K562 (cell line): ENCODE measurements around the gene TBCCD1. TPM values are rescaled to one million over a fixed set of nuclear protein-coding genes. Genes with fewer than 3 reads are reported as not detected.
A peak's percentile ranks its signal among the peaks of the same experiment; 100 is the strongest.

Experiments
- ATAC-seq: fragments of 200-7000 bp; cut with Tn5 transposase; 3 replicates; pipeline ENCODE4 v1.9.1; 2020; ENCODE audit warnings: moderate library complexity
- BruUV-seq: library from RNA; stranded (reverse); fragments of 400-500 nt; replicated peaks from 2 replicates; lab custom pipeline; 2021; lab: Mats Ljungman, UMichigan
- CTCF ChIA-PET: fragments of 300-600 bp; formaldehyde crosslinking; extraction: SDS; loops from one replicate; lab custom pipeline; 2021; ENCODE audit warnings: low intra/inter-chr PET ratio; lab: Yijun Ruan, JAX
- POLR2A ChIA-PET: fragments of 300-600, 350-650 bp; sonication (Branson Sonifier 250); formaldehyde crosslinking; extraction: SDS; loops from one replicate; lab custom pipeline; 2021; ENCODE audit warnings: antibody characterized with exemption, inconsistent platforms; lab: Yijun Ruan, JAX
- DNase-seq, 4 experiments: peaks; one replicate each; pipeline versions ENCODE4 v3.0.0 to v3.0.0-alpha.2; 2011 to 2018; ENCODE audit warnings: low spot score in 3 of 4, mixed read lengths in 3 of 4; ENCODE audit errors: extremely low read depth in 1 of 4
- FAIRE-seq: peaks from 2 replicates; lab custom pipeline; 2011; peaks lifted over from hg19 to GRCh38; lab: Jason Lieb, UNC
- H2AFZ ChIP-seq: 2 replicates; pipeline ENCODE4 v1.6.0; 2011; ENCODE audit warnings: low read depth, low read length, control low read depth, inconsistent platforms
- H3K27ac ChIP-seq: fragments of 200-600 bp; 3 replicates; pipeline ENCODE4 v1.8.0; 2011; ENCODE audit warnings: low read depth, mild to moderate bottlenecking, control low read depth, inconsistent platforms, low read length, moderate library complexity, mixed read lengths; ENCODE audit errors: extremely low read depth
- H3K27me3 ChIP-seq, 2 experiments: fragments of 300-600 bp in 1 of 2; 2 replicates in 1 of 2; 3 replicates in 1 of 2; pipeline versions ENCODE4 v1.6.0 to v1.8.0; 2011; ENCODE audit warnings: inconsistent platforms in 2 of 2, low read length in 2 of 2, mild to moderate bottlenecking in 1 of 2, mixed read lengths in 1 of 2, moderate library complexity in 1 of 2; ENCODE audit not compliant: control insufficient read depth in 2 of 2, insufficient read depth in 2 of 2
- H3K36me3 ChIP-seq: fragments of 300-600 bp; 3 replicates; pipeline ENCODE4 v1.8.0; 2011; ENCODE audit warnings: mild to moderate bottlenecking, low read length, inconsistent platforms; ENCODE audit not compliant: control insufficient read depth, insufficient read depth
- H3K4me1 ChIP-seq, 2 experiments: fragments of 200-600 bp in 1 of 2; replicated peaks in 1 of 2; 2 replicates in 1 of 2; 3 replicates in 1 of 2; pipeline versions ENCODE4 v1.5.1 to v1.8.0; 2011; ENCODE audit warnings: inconsistent platforms in 2 of 2, low read length in 2 of 2, mild to moderate bottlenecking in 1 of 2, mixed read lengths in 1 of 2, moderate library complexity in 1 of 2; ENCODE audit not compliant: control insufficient read depth in 2 of 2, insufficient read depth in 2 of 2
- H3K4me2 ChIP-seq: 2 replicates; pipeline ENCODE4 v1.6.1; 2011; ENCODE audit warnings: low read length, control low read depth, inconsistent platforms, mixed read lengths; ENCODE audit not compliant: insufficient read depth
- H3K4me3 ChIP-seq: fragments of 200-600 bp; sonication (generic), shearing (Covaris generic); 2 replicates; pipeline ENCODE4 v1.5.1; 2016; ENCODE audit warnings: control low read depth, inconsistent platforms
- H3K79me2 ChIP-seq: fragments of 200-600 bp; 3 replicates; pipeline ENCODE4 v1.8.0; 2011; ENCODE audit warnings: low read length, inconsistent platforms; ENCODE audit not compliant: control insufficient read depth, insufficient read depth
- H3K9ac ChIP-seq, 2 experiments: 2 replicates each; pipeline versions ENCODE4 v1.6.0 to v1.6.1; 2011; ENCODE audit warnings: low read depth in 2 of 2, low read length in 2 of 2, control low read depth in 1 of 2, inconsistent platforms in 1 of 2, mild to moderate bottlenecking in 1 of 2, mixed read lengths in 1 of 2; ENCODE audit not compliant: insufficient read depth in 1 of 2
- H3K9me1 ChIP-seq: one replicate; pipeline ENCODE4 v1.6.0; 2011; ENCODE audit warnings: inconsistent platforms, mild to moderate bottlenecking, low read length, moderate library complexity; ENCODE audit not compliant: control insufficient read depth, insufficient read depth
- H3K9me3 ChIP-seq: replicated peaks from 2 replicates; pipeline ENCODE4 v1.5.1; 2011; ENCODE audit warnings: low read depth, low read length, inconsistent platforms; ENCODE audit not compliant: control insufficient read depth, insufficient read depth
- H4K20me1 ChIP-seq: replicated peaks from 2 replicates; pipeline ENCODE4 v1.6.1; 2011; ENCODE audit warnings: low read length, inconsistent platforms, mixed read lengths; ENCODE audit not compliant: control insufficient read depth, insufficient read depth
- BMI1 ChIP-seq: fragments of 150-350 bp; IDR thresholded peaks from 2 replicates; pipeline ENCODE4 v1.6.1; 2014; ENCODE audit warnings: low read length
- BRD9 ChIP-seq: fragments of 450-650 bp; IDR thresholded peaks from 2 replicates; pipeline ENCODE4 v1.6.1; 2018; ENCODE audit warnings: low read depth; ENCODE audit not compliant: partially characterized antibody
- CBX3 ChIP-seq, 2 experiments: IDR thresholded peaks; 1 replicate in 1 of 2; 2 replicates in 1 of 2; pipeline ENCODE4 v1.6.1; 2012; ENCODE audit warnings: inconsistent platforms in 2 of 2, low read length in 2 of 2, borderline replicate concordance in 1 of 2, control low read depth in 1 of 2
- ESRRB ChIP-seq: fragments of 250-450 bp; sonication (Bioruptor Pico); IDR thresholded peaks from 2 replicates; pipeline ENCODE4 v1.5.0; 2020; ENCODE audit warnings: mild to moderate bottlenecking, moderate library complexity, borderline replicate concordance
- EZH2 ChIP-seq: IDR thresholded peaks from 2 replicates; pipeline ENCODE4 v1.6.1; 2012; ENCODE audit warnings: low read depth, mild to moderate bottlenecking, inconsistent platforms, low read length, borderline replicate concordance
- HES1 ChIP-seq: fragments of 450-650 bp; IDR thresholded peaks from 2 replicates; pipeline ENCODE4 v1.6.1; 2016; ENCODE audit warnings: low read depth, mild to moderate bottlenecking, moderate library complexity
- HMBOX1 ChIP-seq: sonication (generic); IDR thresholded peaks from 2 replicates; pipeline ENCODE4 v1.6.1; 2016
- KDM1A ChIP-seq, 2 experiments: fragments of 450-650 bp; IDR thresholded peaks; 2 replicates each; pipeline ENCODE4 v1.6.1; 2016; ENCODE audit warnings: mild to moderate bottlenecking in 2 of 2
- MCM3 ChIP-seq: fragments of 450-650 bp; IDR thresholded peaks from 2 replicates; pipeline ENCODE4 v1.6.1; 2016
- POLR3G ChIP-seq: IDR thresholded peaks from 2 replicates; pipeline ENCODE4 v1.6.1; 2011; ENCODE audit not compliant: insufficient read length, insufficient replicate concordance; ENCODE audit errors: extremely low read depth
- RAD51 ChIP-seq: fragments of 450-650 bp; IDR thresholded peaks from 2 replicates; pipeline ENCODE4 v1.7.1; 2016; ENCODE audit warnings: low read depth, mild to moderate bottlenecking, borderline replicate concordance
- SPI1 ChIP-seq: IDR thresholded peaks from 2 replicates; pipeline ENCODE4 v1.6.1; 2011; ENCODE audit warnings: low read depth, low read length, control low read depth, borderline replicate concordance
- SREBF2 ChIP-seq: sonication (generic); formaldehyde crosslinking; IDR thresholded peaks from 2 replicates; pipeline ENCODE4 v1.4.0; 2020; ENCODE audit warnings: mild to moderate bottlenecking, missing genetic modification reagents
- STAT5B ChIP-seq: fragments of 250-450 bp; sonication (Bioruptor Pico); IDR thresholded peaks from 2 replicates; pipeline ENCODE4 v1.8.0; 2021; ENCODE audit warnings: mild to moderate bottlenecking, inconsistent platforms
- TGIF2 ChIP-seq: sonication (generic); formaldehyde crosslinking; IDR thresholded peaks from 2 replicates; pipeline ENCODE4 v1.8.1; 2022; ENCODE audit warnings: mild to moderate bottlenecking, missing genetic modification reagents, moderate library complexity
- U2AF1 ChIP-seq: fragments of 200-400 bp; formaldehyde crosslinking; optimal IDR thresholded peaks from 2 replicates; pipeline ENCODE3; 2017; ENCODE audit warnings: mild to moderate bottlenecking, low read depth, low read length, moderate library complexity
- XRCC3 ChIP-seq: fragments of 450-650 bp; IDR thresholded peaks from 2 replicates; pipeline ENCODE4 v1.6.1; 2017; ENCODE audit warnings: mild to moderate bottlenecking, moderate library complexity
- ZBTB1 ChIP-seq: sonication (generic); formaldehyde crosslinking; IDR thresholded peaks from 2 replicates; pipeline ENCODE4 v1.8.1; 2023; ENCODE audit warnings: missing genetic modification reagents, low read depth, mild to moderate bottlenecking, borderline replicate concordance
- ZFP1 ChIP-seq: fragments of 450-650 bp; formaldehyde crosslinking; IDR thresholded peaks from 2 replicates; pipeline ENCODE4 v1.4.0; 2020; ENCODE audit warnings: mild to moderate bottlenecking, mixed read lengths
- WGBS: fragments of 100-300 bp; shearing (Covaris generic); methylation state at CpG from one replicate; pipeline ENCODE4 v1.1.6; 2016; ENCODE audit warnings: low coverage, mixed read lengths; ENCODE audit not compliant: insufficient coverage; ENCODE audit errors: missing lambda C conversion rate; 5-methylcytosine and 5-hydroxymethylcytosine counted together
- in situ Hi-C: fragments of 300-500 bp; cut with MboI; formaldehyde crosslinking; loops from 4 replicates; pipeline ENCODE4 v1.15.0; 2018; ENCODE audit warnings: inconsistent platforms, mixed read lengths
- intact Hi-C: fragments of 100-400 bp; cut with micrococcal nuclease; formaldehyde crosslinking; loops from 2 replicates; pipeline ENCODE4 v1.14.2; 2022
- polyA plus RNA-seq, 8 experiments: library from polyadenylated mRNA; depleted of rRNA in 4 of 8; stranded (reverse) in 5 of 8; unstranded in 3 of 8; fragments of >200 nt; fragmentation: Nextera tagmentation in 2 of 8; fragmentation: Illumina TruSeq in 1 of 8; extraction: Ambion mirVana in 2 of 8; extraction: Trizol in 1 of 8; gene quantifications; 2 replicates each; pipeline versions ENCODE4 v1.2.1 to v1.2.3, GENCODE V29; 2011 to 2014; ENCODE audit warnings: inconsistent platforms in 1 of 8, missing spikeins in 1 of 8
- total RNA-seq, 7 experiments: library from RNA; depleted of rRNA in 6 of 7; stranded (reverse); fragments of >200 nt in 6 of 7; fragmentation: Illumina TruSeq in 2 of 7; extraction: Trizol in 2 of 7; gene quantifications; 2 replicates each; pipeline versions ENCODE4 v1.2.1 to v1.2.3, GENCODE V29; 2011 to 2021; ENCODE audit warnings: low replicate concordance in 1 of 7
- TF ChIP-seq, protein P1 (sequence below): fragments of 250-450 bp; sonication (Bioruptor Pico); IDR thresholded peaks from 2 replicates; pipeline ENCODE4 v1.5.0; 2021
- TF ChIP-seq, protein P2 (sequence below): sonication (generic); formaldehyde crosslinking; IDR thresholded peaks from 2 replicates; pipeline ENCODE4 v1.9.0; 2022; ENCODE audit warnings: mild to moderate bottlenecking, missing genetic modification reagents

The TBCCD1 gene
- total and polyA plus RNA-seq, 9 of the 15 experiments (the other 6 are each of a cell fraction or from before 2014, with no cell fraction given), result 17.7 to 31.1 (median 21.2) TPM

DNA sequence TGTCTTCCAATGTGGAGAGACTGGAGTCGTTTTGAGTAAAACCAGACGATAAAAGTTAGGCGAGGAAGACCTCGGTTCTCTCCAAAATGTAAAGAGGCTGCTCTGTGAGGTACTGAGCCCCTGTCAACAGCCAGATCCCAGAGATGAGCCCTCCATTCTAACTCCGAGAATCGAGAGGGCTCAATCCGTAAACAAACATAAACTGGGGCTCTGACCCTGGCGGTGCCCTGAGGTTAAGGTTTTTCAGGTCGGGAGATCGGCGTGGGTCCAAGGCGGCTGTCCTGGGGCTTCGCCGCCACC, 417 bp downstream of the TBCCD1 start:
- no peak for DNase-seq
- H3K27me3 ChIP-seq, result no peaks in the 10 kb centered on the region
- no peaks in the 10 kb centered on the region for H4K20me1 ChIP-seq
- POLR2A ChIA-PET, result interaction anchor here (0.6 to 5.7 kb wide), 5 partner anchors 9 to 217 kb away, joined by 3 to 64 read pairs (median 4); partner anchors contain the start of gene EIF4A2
- H2AFZ ChIP-seq, result peak overlapping the region; percentile 87
- peaks cover 68% of the 10 kb centered on the region for H3K79me2 ChIP-seq
- 0% methylated on average over 14 of the region's 14 CpGs for WGBS
- peak overlapping the region; percentile 73 for H3K4me3 ChIP-seq
- intact Hi-C loops, result no loop called here
- peak; percentile 6 for FAIRE-seq
- H3K9me1 ChIP-seq, result no peaks in the 10 kb centered on the region
- in situ Hi-C loops, result no loop called here
- H3K27ac ChIP-seq, result peak overlapping the region; percentile 90
- no peak; the same call in 2 of the 3 replicates for ATAC-seq
- peaks cover 27% of the 10 kb centered on the region; the same call in 1 of the 3 replicates for H3K36me3 ChIP-seq
- no TSS peak for BruUV-seq
- CTCF ChIA-PET, result no interaction called here
- H3K4me2 ChIP-seq, result peak overlapping the region; percentile 96
- H3K9me3 ChIP-seq, result no peaks in the 10 kb centered on the region
- peak overlapping the region; percentile 90 to 99 for H3K9ac ChIP-seq
- H3K4me1 ChIP-seq, result peaks cover 3 to 11% of the 10 kb centered on the region in 2 experiments; a peak in 4 of 5 replicates
- TF ChIP-seq CBX3 (IDR thresholded peaks at IDR 0.05; ENCODE audit: borderline replicate concordance in 1 of 2, low read length in 2 of 2) (no peak), SREBF2 (CRISPR knock-in tag) (no peak), BMI1 (no peak), KDM1A (IDR thresholded peaks at IDR 0.05) (no peak), ESRRB (no peak), TGIF2 (0 out of 2 replicates have a peak, but pooled peaks have one; percentile 64), EZH2 (no peak), ZFP1 (no peak), U2AF1 (no peak), BRD9 (no peak), XRCC3 (no peak), POLR3G (no peak), ZBTB1 (CRISPR knock-in tag) (0 out of 2 replicates have a peak, but pooled peaks have one; percentile 33), HES1 (no peak), SPI1 (no peak), STAT5B (CRISPR knock-in tag) (no peak), MCM3 (no peak), HMBOX1 (no peak; the same call in 1 of the 2 replicates), RAD51 (no peak)
- TF ChIP-seq, protein P1, sequence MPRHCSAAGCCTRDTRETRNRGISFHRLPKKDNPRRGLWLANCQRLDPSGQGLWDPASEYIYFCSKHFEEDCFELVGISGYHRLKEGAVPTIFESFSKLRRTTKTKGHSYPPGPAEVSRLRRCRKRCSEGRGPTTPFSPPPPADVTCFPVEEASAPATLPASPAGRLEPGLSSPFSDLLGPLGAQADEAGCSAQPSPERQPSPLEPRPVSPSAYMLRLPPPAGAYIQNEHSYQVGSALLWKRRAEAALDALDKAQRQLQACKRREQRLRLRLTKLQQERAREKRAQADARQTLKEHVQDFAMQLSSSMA (CRISPR knock-in tag), result peak; percentile 40; the same call in 1 of the 2 replicates
- TF ChIP-seq, protein P2, sequence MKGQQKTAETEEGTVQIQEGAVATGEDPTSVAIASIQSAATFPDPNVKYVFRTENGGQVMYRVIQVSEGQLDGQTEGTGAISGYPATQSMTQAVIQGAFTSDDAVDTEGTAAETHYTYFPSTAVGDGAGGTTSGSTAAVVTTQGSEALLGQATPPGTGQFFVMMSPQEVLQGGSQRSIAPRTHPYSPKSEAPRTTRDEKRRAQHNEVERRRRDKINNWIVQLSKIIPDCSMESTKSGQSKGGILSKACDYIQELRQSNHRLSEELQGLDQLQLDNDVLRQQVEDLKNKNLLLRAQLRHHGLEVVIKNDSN (CRISPR knock-in tag), result no peak
